ENCODE measurements around the gene PARD6A. TPM values are rescaled to one million over a fixed set of nuclear protein-coding genes. Genes with fewer than 3 reads are reported as not detected.

PARD6A gene
- total and polyA plus RNA-seq, 7 experiments from 2014 or later = 4.5 to 15.1 (median 4.7) TPM

- peaks cover 9 to 12% of the 10 kb centered on the region in 2 donors for H3K4me1 ChIP-seq (ENCODE audit: control insufficient read depth in 2 of 2, insufficient read depth in 2 of 2, low read length in 2 of 2)
- no peaks in the 10 kb centered on the region for H3K27me3 ChIP-seq (ENCODE audit: control insufficient read depth in 2 of 2, insufficient read depth in 2 of 2, low read length in 2 of 2)
- peaks cover 7 to 29% (median 17%) of the 10 kb centered on the region in 7 donors for H3K4me1 Mint-ChIP-seq
- H3K4me3 Mint-ChIP-seq = peak overlapping the region; percentile 65 to 96 (median 83)
- H3K4me3 ChIP-seq (ENCODE audit: low read length) = peak overlapping the region; percentile 56
- no peaks in the 10 kb centered on the region for H3K36me3 ChIP-seq (ENCODE audit: control insufficient read depth in 2 of 3, insufficient read depth in 3 of 3, low read length in 3 of 3)
- POLR2A ChIA-PET = interaction anchor here (0.6 to 3.1 kb wide), 19 partner anchors 9 to 774 kb away, joined by 3 to 41 read pairs (median 3); partner anchors contain the start of genes AGRP, ATP6V0D1, CARMIL2 and CTCF
- peaks cover 0 to 1% (median 0%) of the 10 kb centered on the region in 11 donors for H3K9me3 Mint-ChIP-seq
- CTCF ChIA-PET = interaction anchor here (0.6 to 9.1 kb wide), 27 partner anchors 9 to 556 kb away, joined by 3 to 85 read pairs (median 4); partner anchors contain the start of genes ATP6V0D1, CARMIL2, CTCF and RIPOR1
- intact Hi-C loops (cut with micrococcal nuclease) = loop anchor here (2.0 to 10.0 kb wide), 5 partner anchors 167 to 567 kb away; partner anchors contain the start of genes ESRP2 (in 1 of the 2) and PSKH1 (in 1 of the 2)
- no peaks in the 10 kb centered on the region for H3K36me3 Mint-ChIP-seq
- H3K27ac ChIP-seq (ENCODE audit: low read depth, low read length) = peak overlapping the region; percentile 73
- no peaks in the 10 kb centered on the region for H3K27me3 Mint-ChIP-seq
- DNase-seq = no peak
- H3K9me3 ChIP-seq (ENCODE audit: control insufficient read depth in 2 of 3, low read length in 3 of 3) = no peaks in the 10 kb centered on the region
- ATAC-seq = no peak
- peak overlapping the region in 6 of 9 donors; percentile 46 to 87 (median 67) for H3K27ac Mint-ChIP-seq
Observed at GRCh38 chr16:67667453-67667816, 6.7 kb downstream of the PARD6A start.

DNA sequence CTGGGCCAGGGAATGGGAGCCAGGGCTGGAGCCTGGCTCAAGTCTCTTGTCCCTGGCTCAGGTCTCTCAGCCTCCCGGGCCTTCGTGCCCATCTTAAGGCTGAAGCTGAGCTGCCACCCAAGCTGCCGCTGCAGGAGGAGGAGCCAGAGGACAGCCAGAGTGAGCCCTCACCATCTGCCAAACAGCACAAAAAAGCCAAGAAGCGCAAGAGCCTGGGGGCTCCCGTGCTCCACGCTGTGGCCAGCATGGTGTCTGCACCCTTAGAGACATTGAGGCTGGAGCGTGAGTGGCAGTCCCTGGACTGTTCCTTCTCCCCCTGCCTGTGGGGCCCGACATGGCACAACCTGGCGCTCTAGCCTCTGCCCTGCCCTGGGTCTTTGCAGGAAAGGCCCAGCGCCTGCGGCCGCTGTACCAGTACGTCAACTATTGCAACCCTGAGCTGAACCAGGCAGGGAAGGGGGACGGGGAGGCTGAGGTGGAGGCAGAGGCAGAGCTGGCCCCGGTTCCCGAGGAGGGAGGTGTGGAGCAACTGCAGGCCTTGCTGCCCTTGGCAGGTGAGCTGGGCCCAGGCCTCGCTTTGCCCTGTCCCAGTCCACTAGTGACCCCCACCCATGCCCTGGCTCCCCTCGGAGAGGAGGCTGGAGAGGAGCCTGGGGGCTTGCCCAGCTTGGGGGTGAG is 7.2 kb downstream of the PARD6A start:
- peak overlapping the region; percentile 56 for H3K4me3 ChIP-seq (ENCODE audit: low read length)
- peak overlapping the region in 6 of 9 donors; percentile 31 to 67 (median 58) for H3K27ac Mint-ChIP-seq

DNA sequence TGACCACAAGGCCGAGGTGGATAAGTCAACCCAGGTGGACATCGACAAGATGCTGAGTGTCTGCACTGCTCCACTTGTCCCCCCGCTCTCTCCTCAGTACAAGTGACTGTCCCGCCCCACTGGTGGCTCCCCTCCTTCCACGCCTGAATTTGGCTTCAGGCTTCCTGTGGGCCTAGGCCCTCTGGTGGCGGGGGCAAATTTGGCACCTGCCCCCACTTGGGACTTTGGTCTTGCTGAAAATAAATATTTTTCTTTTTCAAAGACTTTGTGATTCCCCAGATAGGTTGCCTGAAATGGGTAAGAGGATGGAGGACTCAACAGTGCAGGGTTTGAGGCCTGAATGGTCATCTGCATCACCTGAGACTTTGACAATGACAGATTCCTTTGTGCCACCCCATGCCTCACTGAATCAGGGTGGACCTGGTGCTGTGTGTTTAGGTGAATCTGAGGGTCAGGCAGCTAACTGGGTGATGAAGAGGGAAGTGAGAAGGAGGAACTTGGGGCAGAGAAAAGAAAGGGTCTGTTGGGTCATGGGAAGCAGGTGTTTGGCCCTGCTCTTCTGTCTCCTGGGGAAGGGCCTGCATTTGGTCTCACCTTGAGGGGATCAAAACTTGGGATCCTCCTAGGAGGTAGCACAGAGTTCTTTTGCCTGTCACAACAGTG is 7.9 kb downstream of the PARD6A start:
- no peaks in the 10 kb centered on the region for H3K27me3 Mint-ChIP-seq
- no peaks in the 10 kb centered on the region for H3K36me3 Mint-ChIP-seq
- peaks cover 0 to 1% (median 0%) of the 10 kb centered on the region in 11 donors for H3K9me3 Mint-ChIP-seq
- H3K27ac Mint-ChIP-seq = peak overlapping the region in 6 of 9 donors; percentile 22 to 59 (median 33)
- Histone ChIP-seq H3K36me3 (ENCODE audit: control insufficient read depth in 2 of 3, insufficient read depth in 3 of 3, low read length in 3 of 3) (no peaks in the 10 kb centered on the region), H3K4me1 (ENCODE audit: control insufficient read depth in 2 of 2, insufficient read depth in 2 of 2, low read length in 2 of 2) (peaks cover 9 to 12% of the 10 kb centered on the region in 2 donors), H3K9me3 (ENCODE audit: control insufficient read depth in 2 of 3, low read length in 3 of 3) (no peaks in the 10 kb centered on the region), H3K27me3 (ENCODE audit: control insufficient read depth in 2 of 2, insufficient read depth in 2 of 2, low read length in 2 of 2) (no peaks in the 10 kb centered on the region), H3K27ac (ENCODE audit: low read depth, low read length) (peak overlapping the region; percentile 19), H3K4me3 (ENCODE audit: low read length) (no peak overlapping the region)
- ChIA-PET POLR2A (interaction anchor here (0.7 to 3.1 kb wide), 6 partner anchors 9 to 134 kb away, joined by 3 to 41 read pairs (median 12); partner anchors contain the start of genes ACD, CARMIL2 and CTCF), CTCF (interaction anchor here (0.5 to 9.1 kb wide), 15 partner anchors 10 to 199 kb away, joined by 3 to 85 read pairs (median 6); partner anchors contain the start of genes ATP6V0D1, CARMIL2 and CTCF)
- H3K4me1 Mint-ChIP-seq = peaks cover 10 to 32% (median 17%) of the 10 kb centered on the region in 7 donors
- peak in 3 of 9 donors; percentile 21 to 31 (median 26) for DNase-seq
- intact Hi-C loops (cut with micrococcal nuclease) = loop anchor here (1.0 to 10.0 kb wide), 10 partner anchors 8 to 566 kb away; partner anchors contain the start of genes ACD (in 1 of the 2), ATP6V0D1 (in 1 of the 2), CARMIL2 (in 1 of the 2) and CTCF (in 1 of the 2)
- no peak for ATAC-seq
- H3K4me3 Mint-ChIP-seq = peak overlapping the region in 3 of 10 donors; percentile 23 to 53 (median 34)

More for the DNA sequence above, 7.2 kb downstream of the PARD6A start:
- peak overlapping the region; percentile 73 for H3K27ac ChIP-seq (ENCODE audit: low read depth, low read length)
- Mint-ChIP-seq H3K27me3 (no peaks in the 10 kb centered on the region), H3K4me3 (peak overlapping the region; percentile 42 to 96 (median 82)), H3K36me3 (no peaks in the 10 kb centered on the region), H3K9me3 (peaks cover 0 to 1% (median 0%) of the 10 kb centered on the region in 11 donors), H3K4me1 (peaks cover 10 to 32% (median 17%) of the 10 kb centered on the region in 7 donors)
- no peaks in the 10 kb centered on the region for H3K9me3 ChIP-seq (ENCODE audit: control insufficient read depth in 2 of 3, low read length in 3 of 3)
- H3K4me1 ChIP-seq (ENCODE audit: control insufficient read depth in 2 of 2, insufficient read depth in 2 of 2, low read length in 2 of 2) = peaks cover 9 to 12% of the 10 kb centered on the region in 2 donors
- CTCF ChIA-PET = interaction anchor here (0.5 to 9.1 kb wide), 27 partner anchors 9 to 556 kb away, joined by 3 to 85 read pairs (median 4); partner anchors contain the start of genes ATP6V0D1, CARMIL2, CTCF and RIPOR1
- no peaks in the 10 kb centered on the region for H3K27me3 ChIP-seq (ENCODE audit: control insufficient read depth in 2 of 2, insufficient read depth in 2 of 2, low read length in 2 of 2)
- ATAC-seq (peak; percentile 93), DNase-seq (peak; percentile 61 to 88 (median 82))
- intact Hi-C loops (cut with micrococcal nuclease) = loop anchor here (1.0 to 10.0 kb wide), 11 partner anchors 8 to 567 kb away; partner anchors contain the start of genes ACD (in 1 of the 2), ATP6V0D1 (in 1 of the 2), CARMIL2 (in 1 of the 2) and CTCF (in 1 of the 2)
- H3K36me3 ChIP-seq (ENCODE audit: control insufficient read depth in 2 of 3, insufficient read depth in 3 of 3, low read length in 3 of 3) = no peaks in the 10 kb centered on the region
- POLR2A ChIA-PET = interaction anchor here (0.7 to 3.1 kb wide), 19 partner anchors 9 to 775 kb away, joined by 3 to 41 read pairs (median 3); partner anchors contain the start of genes AGRP, ATP6V0D1, CARMIL2 and CTCF

DNA sequence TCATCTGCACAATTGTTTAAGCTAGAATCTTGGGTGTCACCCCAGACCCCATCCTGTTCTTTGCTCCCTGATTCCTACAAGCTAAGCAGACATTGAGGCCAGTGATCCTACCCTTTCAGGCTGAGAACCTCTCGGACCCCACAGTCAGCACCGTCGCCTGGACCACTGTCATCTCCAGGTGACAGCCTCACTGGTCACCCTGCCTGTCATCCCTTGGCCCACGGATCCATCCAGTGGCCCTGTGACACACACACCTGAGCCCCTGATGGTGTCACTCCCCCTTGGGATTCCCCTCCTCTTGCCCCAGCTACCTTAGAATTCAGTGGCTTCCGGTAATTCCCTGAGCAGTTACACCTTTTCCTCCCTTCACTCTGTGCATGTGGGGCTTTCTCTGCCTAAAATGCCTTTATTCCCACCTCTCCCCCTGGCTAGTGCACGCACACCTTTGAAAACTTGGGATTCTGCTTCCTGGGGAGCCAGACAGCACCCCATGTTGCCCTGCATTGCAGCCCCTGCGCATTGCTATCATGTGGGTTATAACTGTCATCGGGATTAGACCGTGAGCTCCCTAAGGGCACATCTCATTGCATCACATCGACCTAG is 8.8 kb downstream of the PARD6A start:
- Histone ChIP-seq H3K27me3 (ENCODE audit: control insufficient read depth in 2 of 2, insufficient read depth in 2 of 2, low read length in 2 of 2) (no peaks in the 10 kb centered on the region), H3K27ac (ENCODE audit: low read depth, low read length) (no peak overlapping the region), H3K4me1 (ENCODE audit: control insufficient read depth in 2 of 2, insufficient read depth in 2 of 2, low read length in 2 of 2) (peaks cover 9 to 12% of the 10 kb centered on the region in 2 donors), H3K36me3 (ENCODE audit: control insufficient read depth in 2 of 3, insufficient read depth in 3 of 3, low read length in 3 of 3) (peaks cover 0 to under 1% (median 0%) of the 10 kb centered on the region in 3 experiments), H3K4me3 (ENCODE audit: low read length) (no peak overlapping the region), H3K9me3 (ENCODE audit: control insufficient read depth in 2 of 3, low read length in 3 of 3) (no peaks in the 10 kb centered on the region)
- peak overlapping the region in 3 of 9 donors; percentile 2 to 60 (median 9) for H3K27ac Mint-ChIP-seq
- peak overlapping the region in 1 of 10 donors; percentile 79 for H3K4me3 Mint-ChIP-seq
- ATAC-seq (no peak), DNase-seq (no peak)
- peaks cover 0 to 1% (median 0%) of the 10 kb centered on the region in 11 donors for H3K9me3 Mint-ChIP-seq
- ChIA-PET CTCF (interaction anchor here (0.6 to 9.1 kb wide), 6 partner anchors 24 to 169 kb away, joined by 3 to 85 read pairs (median 4); partner anchors contain the start of gene CARMIL2), POLR2A (interaction anchor here (0.7 to 1.8 kb wide), 2 partner anchors 10 to 47 kb away, joined by 3 to 5 read pairs; partner anchors contain the start of gene ACD)
- peaks cover 5 to 27% (median 15%) of the 10 kb centered on the region in 7 donors for H3K4me1 Mint-ChIP-seq
- intact Hi-C loops (cut with micrococcal nuclease) = loop anchor here (10.0 kb wide), 4 partner anchors 165 to 565 kb away; partner anchors contain the start of genes ESRP2 (in 1 of the 2) and PSKH1 (in 1 of the 2)
- no peaks in the 10 kb centered on the region for H3K27me3 Mint-ChIP-seq
- H3K36me3 Mint-ChIP-seq = no peaks in the 10 kb centered on the region

GRCh38 chr16:67672306-67672705 is 11.5 kb downstream of the PARD6A start:
- no peak overlapping the region for H3K4me3 Mint-ChIP-seq
- H3K36me3 Mint-ChIP-seq = no peaks in the 10 kb centered on the region
- ATAC-seq (no peak), DNase-seq (no peak)
- H3K27ac ChIP-seq (ENCODE audit: low read depth, low read length) = no peak overlapping the region
- intact Hi-C loops (cut with micrococcal nuclease) = loop anchor here (1.0 to 2.0 kb wide), 7 partner anchors 46 to 392 kb away; partner anchors contain the start of gene GFOD2 (in 1 of the 2)
- no peaks in the 10 kb centered on the region for H3K27me3 Mint-ChIP-seq
- POLR2A ChIA-PET = interaction anchor here (0.6 kb wide), 1 partner anchor 10 kb away, joined by 3 read pairs; no protein-coding TSS in a partner anchor
- peak overlapping the region in 2 of 9 donors; percentile 2 to 13 for H3K27ac Mint-ChIP-seq
- H3K36me3 ChIP-seq (ENCODE audit: control insufficient read depth in 2 of 3, insufficient read depth in 3 of 3, low read length in 3 of 3) = peaks cover 0 to 12% (median 0%) of the 10 kb centered on the region in 3 experiments
- no peaks in the 10 kb centered on the region for H3K9me3 ChIP-seq (ENCODE audit: control insufficient read depth in 2 of 3, low read length in 3 of 3)
- H3K4me3 ChIP-seq (ENCODE audit: low read length) = no peak overlapping the region
- peaks cover 5 to 14% (median 8%) of the 10 kb centered on the region in 7 donors for H3K4me1 Mint-ChIP-seq
- H3K27me3 ChIP-seq (ENCODE audit: control insufficient read depth in 2 of 2, insufficient read depth in 2 of 2, low read length in 2 of 2) = no peaks in the 10 kb centered on the region
- H3K4me1 ChIP-seq (ENCODE audit: control insufficient read depth in 2 of 2, insufficient read depth in 2 of 2, low read length in 2 of 2) = peaks cover 5 to 9% of the 10 kb centered on the region in 2 donors
- CTCF ChIA-PET = interaction anchor here (0.9 to 9.1 kb wide), 8 partner anchors 12 to 152 kb away, joined by 4 to 85 read pairs (median 6); partner anchors contain the start of genes ACD, GFOD2 and PARD6A
- H3K9me3 Mint-ChIP-seq = peaks cover 0 to 1% (median 0%) of the 10 kb centered on the region in 11 donors

Measured in naive thymus-derived CD4-positive, alpha-beta T cell (primary cell).